ENCODE measurements around the gene USP21. TPM values are rescaled to one million over a fixed set of nuclear protein-coding genes. Genes with fewer than 3 reads are reported as not detected.

Gene USP21
- total and polyA plus RNA-seq, 2 of the 8 experiments (the other 6 are each of a cell fraction or from before 2014, with no cell fraction given) = 23.9 to 36.3 TPM

GRCh38 chr1:161176468-161177111, 17.3 kb downstream of the USP21 start:
- H3K4me2 ChIP-seq (ENCODE audit: insufficient read depth in 1 of 2, low read depth in 2 of 2, low read length in 2 of 2) = peak overlapping the region; percentile 61 to 93
- DNase-seq (ENCODE audit: low read depth in 1 of 2, low spot score in 2 of 2) (no peak), FAIRE-seq (no peak)
- WGBS, 2 experiments (ENCODE audit: extremely low coverage in 1 of 2, insufficient coverage in 1 of 2, insufficient read length in 1 of 2, insufficient replicate concordance in 2 of 2, low coverage in 1 of 2, low lambda C conversion rate in 2 of 2, missing lambda C conversion rate in 1 of 2) = 27% methylated on average over 16 of the region's 17 CpGs; no CpG with 5 or more reads in 1 of the 2 experiments
- H2BK12ac ChIP-seq (ENCODE audit: low read depth, low read length) = no peak overlapping the region
- peaks cover 4% of the 10 kb centered on the region for H3K79me1 ChIP-seq (ENCODE audit: low read depth, low read length)
- H2BK120ac ChIP-seq (replicated peaks; ENCODE audit: low read depth, low read length) = no peak overlapping the region
- peaks cover 0 to 4% of the 10 kb centered on the region in 2 experiments; a peak in 1 of 4 replicates for H3K79me2 ChIP-seq (ENCODE audit: control insufficient read depth in 1 of 2, insufficient read depth in 2 of 2, low read length in 2 of 2)
- no peak overlapping the region for H2BK20ac ChIP-seq (ENCODE audit: low read length)
- H3K9ac ChIP-seq (replicated peaks in 1 of 4; ENCODE audit: extremely low read depth in 1 of 4, low read depth in 3 of 4, low read length in 3 of 4) = peak overlapping the region in 3 of 4 experiments; percentile 3 to 83 (median 81); a peak in 5 of 7 replicates
- no peak overlapping the region for H2AFZ ChIP-seq (ENCODE audit: low read length)
- H3K23me2 ChIP-seq (ENCODE audit: low read depth, low read length) = peaks cover 2% of the 10 kb centered on the region; the same call in 1 of the 2 replicates
- H4K5ac ChIP-seq (ENCODE audit: insufficient read length, low read depth, low read length) = no peak overlapping the region
- H3K14ac ChIP-seq (ENCODE audit: insufficient read length) = no peak overlapping the region
- ChIA-PET POLR2A (ENCODE audit: partially characterized antibody) (interaction anchor here (0.6 to 4.0 kb wide), 23 partner anchors 10 to 177 kb away, joined by 3 to 51 read pairs (median 4); partner anchors contain the start of genes ADAMTS4, APOA2, DEDD and F11R), CTCF (ENCODE audit: partially characterized antibody) (interaction anchor here (0.8 to 2.8 kb wide), 9 partner anchors 10 to 495 kb away, joined by 3 to 27 read pairs (median 3); partner anchors contain the start of genes ADAMTS4, PPOX and TOMM40L)
- TF ChIP-seq POLR2AphosphoS5 (IDR thresholded peaks at IDR 0.05; ENCODE audit: low read depth, low read length) = no peak
- no peak for TF ChIP-seq SIRT6 (IDR thresholded peaks at IDR 0.05; ENCODE audit: low read length)
- TF ChIP-seq RBBP5 (IDR thresholded peaks at IDR 0.05; ENCODE audit: borderline replicate concordance, low read depth, low read length) = no peak
- no peak for TF ChIP-seq NANOG (IDR thresholded peaks at IDR 0.05; ENCODE audit: insufficient read depth, low read depth, low read length, poor library complexity, severe bottlenecking)
- no peak overlapping the region for H2BK15ac ChIP-seq (ENCODE audit: low read length)
- no peak overlapping the region for H2AK5ac ChIP-seq (ENCODE audit: low read depth, low read length)
- peaks cover 0 to 6% of the 10 kb centered on the region in 2 experiments for H4K20me1 ChIP-seq (replicated peaks in 1 of 2; ENCODE audit: control insufficient read depth in 1 of 2, insufficient read depth in 2 of 2, low read length in 2 of 2)
- no peak overlapping the region for H3K23ac ChIP-seq (ENCODE audit: insufficient read length)
- H3K4me3 ChIP-seq (ENCODE audit: extremely low read depth in 1 of 4, insufficient read depth in 2 of 4, low read depth in 3 of 4, low read length in 4 of 4) = peak overlapping the region; percentile 66 to 96 (median 84)
- peaks cover 7 to 36% (median 21%) of the 10 kb centered on the region in 4 experiments; a peak in 6 of 8 replicates for H3K36me3 ChIP-seq (ENCODE audit: control insufficient read depth in 2 of 4, insufficient read depth in 4 of 4, low read length in 3 of 4)
- H4K91ac ChIP-seq (replicated peaks; ENCODE audit: insufficient read length, low read length) = no peak overlapping the region
- H4K8ac ChIP-seq (ENCODE audit: extremely low read depth, insufficient read depth, low read length) = no peak overlapping the region; the same call in 1 of the 2 replicates
- H3K27ac ChIP-seq (ENCODE audit: low read depth, low read length) = peak overlapping the region; percentile 88; the same call in 1 of the 2 replicates
- H3K18ac ChIP-seq (ENCODE audit: extremely low read depth, low read length) = no peak overlapping the region
- no peaks in the 10 kb centered on the region for H3K27me3 ChIP-seq (replicated peaks in 1 of 4; ENCODE audit: control insufficient read depth in 3 of 4, extremely low read depth in 1 of 4, insufficient read depth in 3 of 4, low read length in 3 of 4)
- peak overlapping the region; percentile 99; the same call in 1 of the 2 replicates for H2BK5ac ChIP-seq (ENCODE audit: low read depth, low read length)
- peak overlapping the region; percentile 62 for H3K4ac ChIP-seq (replicated peaks; ENCODE audit: insufficient read length, low read depth, low read length)
- peaks cover 0 to 13% (median under 1%) of the 10 kb centered on the region in 4 experiments; a peak in 3 of 7 replicates for H3K4me1 ChIP-seq (replicated peaks in 1 of 4; ENCODE audit: control insufficient read depth in 3 of 4, insufficient read depth in 4 of 4, low read length in 3 of 4)
- no peaks in the 10 kb centered on the region for H3K9me3 ChIP-seq (ENCODE audit: insufficient read depth in 2 of 2, low read depth in 1 of 2, low read length in 1 of 2)
- H3K56ac ChIP-seq (replicated peaks; ENCODE audit: insufficient read length, low read depth, low read length) = no peak overlapping the region
